ENCODE results near the gene CDH10. TPM values are rescaled to one million over a fixed set of nuclear protein-coding genes. Genes with fewer than 3 reads are reported as not detected.

Gene CDH10
- total RNA-seq, 1 donor from 2014 or later, result not detected

DNA sequence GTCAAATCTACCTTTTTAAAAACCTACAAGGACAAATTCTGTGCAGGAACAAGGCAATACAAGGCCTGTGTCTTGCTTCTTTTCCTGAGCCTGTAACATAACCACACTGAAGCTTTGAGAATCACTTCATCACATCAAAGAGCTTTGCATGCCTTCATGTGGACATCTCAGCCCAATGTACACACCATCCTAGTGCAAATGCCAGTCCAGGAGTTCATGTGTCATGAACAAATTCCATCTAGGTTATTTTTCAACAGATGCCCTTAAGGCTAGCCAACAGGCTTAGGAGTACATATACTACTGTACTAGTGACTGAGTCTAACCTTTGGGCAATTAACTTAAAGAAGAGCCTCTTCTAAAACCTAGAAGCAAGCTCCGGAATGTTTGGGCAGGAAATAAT is 106.4 kb downstream of the CDH10 start:
- H3K4me3 Mint-ChIP-seq (ENCODE audit: unreplicated experiment), result no peak overlapping the region
- H3K27ac Mint-ChIP-seq (ENCODE audit: unreplicated experiment), result no peak overlapping the region
- no peaks in the 10 kb centered on the region for H3K36me3 Mint-ChIP-seq (ENCODE audit: low read depth)

DNA sequence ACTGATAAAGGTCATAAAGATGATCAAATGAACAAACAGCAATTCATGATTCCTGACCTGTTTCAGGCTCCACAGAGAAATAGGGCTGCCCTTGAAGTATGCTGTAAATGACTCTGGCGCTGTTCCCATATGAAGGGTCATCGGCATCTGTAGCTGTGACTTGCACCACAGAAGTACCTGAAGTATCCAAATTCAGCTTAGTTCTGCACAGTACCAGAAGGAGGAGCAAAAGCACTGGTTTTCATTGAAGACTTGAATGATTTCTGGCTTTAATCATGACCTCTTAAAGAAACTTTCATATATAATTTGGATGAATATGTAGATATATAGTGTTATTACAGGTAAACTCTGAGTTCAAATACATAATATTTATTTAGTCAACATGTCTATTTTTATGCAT is 109.1 kb downstream of the CDH10 start:
- H3K4me1 Mint-ChIP-seq (ENCODE audit: low read depth), result no peaks in the 10 kb centered on the region
- no peak overlapping the region for H3K4me3 Mint-ChIP-seq (ENCODE audit: unreplicated experiment)
- H3K27ac Mint-ChIP-seq (ENCODE audit: unreplicated experiment), result no peak overlapping the region
- no peak for TF ChIP-seq CTCF (IDR thresholded peaks at IDR 0.05)
- no peak for DNase-seq (ENCODE audit: low spot score)
- no peaks in the 10 kb centered on the region for H3K9me3 Mint-ChIP-seq (ENCODE audit: low read depth)
- no peaks in the 10 kb centered on the region for H3K36me3 Mint-ChIP-seq (ENCODE audit: low read depth)
- no peaks in the 10 kb centered on the region for H3K27me3 Mint-ChIP-seq (ENCODE audit: low read depth)

More for the DNA sequence above, 106.4 kb downstream of the CDH10 start:
- Mint-ChIP-seq H3K27me3 (ENCODE audit: low read depth) (no peaks in the 10 kb centered on the region), H3K9me3 (ENCODE audit: low read depth) (no peaks in the 10 kb centered on the region), H3K4me1 (ENCODE audit: low read depth) (no peaks in the 10 kb centered on the region)
- TF ChIP-seq CTCF (IDR thresholded peaks at IDR 0.05), result no peak
- no peak for DNase-seq (ENCODE audit: low spot score)

- Mint-ChIP-seq H3K36me3 (ENCODE audit: low read depth) (no peaks in the 10 kb centered on the region), H3K4me3 (ENCODE audit: unreplicated experiment) (no peak overlapping the region), H3K9me3 (ENCODE audit: low read depth) (no peaks in the 10 kb centered on the region), H3K27ac (ENCODE audit: unreplicated experiment) (no peak overlapping the region), H3K27me3 (ENCODE audit: low read depth) (peaks cover 2% of the 10 kb centered on the region), H3K4me1 (ENCODE audit: low read depth) (no peaks in the 10 kb centered on the region)
- no peak for TF ChIP-seq CTCF (IDR thresholded peaks at IDR 0.05)
- no peak for DNase-seq (ENCODE audit: low spot score)
These were observed 113.9 kb downstream of the CDH10 start for GRCh38 chr5:24530906-24531305.

DNA sequence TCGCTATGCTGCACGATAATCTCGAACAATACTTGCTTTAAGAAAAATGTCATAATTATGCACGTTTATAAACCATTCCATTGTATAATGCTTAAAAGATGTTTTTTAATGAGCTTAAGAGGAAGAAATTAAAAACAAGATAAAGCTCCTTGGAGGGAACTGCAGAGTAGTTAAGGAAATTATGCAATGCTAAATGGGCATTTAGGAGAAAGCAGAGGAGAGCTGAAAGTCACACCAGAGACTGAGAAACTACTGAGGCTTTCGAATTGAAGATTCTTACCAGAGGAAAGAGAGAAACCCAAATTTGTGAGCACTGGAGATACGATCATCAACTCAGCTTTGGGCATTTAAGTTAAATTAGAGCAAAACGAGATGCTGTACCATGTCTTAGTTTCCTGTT is 119.4 kb downstream of the CDH10 start:
- Mint-ChIP-seq H3K36me3 (ENCODE audit: low read depth) (no peaks in the 10 kb centered on the region), H3K27ac (ENCODE audit: unreplicated experiment) (no peak overlapping the region), H3K9me3 (ENCODE audit: low read depth) (no peaks in the 10 kb centered on the region), H3K4me3 (ENCODE audit: unreplicated experiment) (no peak overlapping the region), H3K27me3 (ENCODE audit: low read depth) (peaks cover 2% of the 10 kb centered on the region), H3K4me1 (ENCODE audit: low read depth) (no peaks in the 10 kb centered on the region)
- TF ChIP-seq CTCF (IDR thresholded peaks at IDR 0.05), result no peak
- no peak for DNase-seq (ENCODE audit: low spot score)

- DNase-seq (ENCODE audit: low spot score), result no peak
- Mint-ChIP-seq H3K9me3 (ENCODE audit: low read depth) (peaks cover 4% of the 10 kb centered on the region), H3K4me1 (ENCODE audit: low read depth) (no peaks in the 10 kb centered on the region), H3K27ac (ENCODE audit: unreplicated experiment) (no peak overlapping the region), H3K36me3 (ENCODE audit: low read depth) (no peaks in the 10 kb centered on the region), H3K4me3 (ENCODE audit: unreplicated experiment) (no peak overlapping the region), H3K27me3 (ENCODE audit: low read depth) (peaks cover 2% of the 10 kb centered on the region)
- no peak for TF ChIP-seq CTCF (IDR thresholded peaks at IDR 0.05)
These were observed 132.4 kb downstream of the CDH10 start for GRCh38 chr5:24512423-24512822.
